Ishikawa (cell line): ENCODE measurements around the gene STAT5A.

Experiments
- EGR1 ChIP-seq: IDR thresholded peaks from 2 replicates; pipeline ENCODE4 v1.6.1; 2012
- ZBTB7A ChIP-seq: IDR thresholded peaks from 2 replicates; pipeline ENCODE4 v1.6.1; 2012; ENCODE audit warnings: low read depth

GRCh38 chr17:42304187-42305030 lies 16.1 kb downstream of the STAT5A start:
- no peak for TF ChIP-seq EGR1
- TF ChIP-seq ZBTB7A: no peak
